Astrocyte of the cerebellum (primary cell): ENCODE data around the gene RNF13.

ENCODE experiments used
- DNase-seq: peaks from one replicate; pipeline ENCODE4 v3.0.0-alpha.2; 2011; ENCODE audit warnings: low read depth
- H3K4me3 ChIP-seq: 2 replicates; pipeline ENCODE4 v1.5.1; 2011; ENCODE audit warnings: mild to moderate bottlenecking, low read depth, low read length, moderate library complexity
- CTCF ChIP-seq: IDR thresholded peaks from 2 replicates; pipeline ENCODE4 v1.5.1; 2012; ENCODE audit warnings: low read length, low read depth, moderate library complexity, mild to moderate bottlenecking; ENCODE audit errors: missing control alignments
- in situ Hi-C: cut with HindIII; loops from 2 replicates; pipeline ENCODE4 v1.10.0; 2017; ENCODE audit warnings: low sequenced_read_pairs

The RNF13 gene

DNA sequence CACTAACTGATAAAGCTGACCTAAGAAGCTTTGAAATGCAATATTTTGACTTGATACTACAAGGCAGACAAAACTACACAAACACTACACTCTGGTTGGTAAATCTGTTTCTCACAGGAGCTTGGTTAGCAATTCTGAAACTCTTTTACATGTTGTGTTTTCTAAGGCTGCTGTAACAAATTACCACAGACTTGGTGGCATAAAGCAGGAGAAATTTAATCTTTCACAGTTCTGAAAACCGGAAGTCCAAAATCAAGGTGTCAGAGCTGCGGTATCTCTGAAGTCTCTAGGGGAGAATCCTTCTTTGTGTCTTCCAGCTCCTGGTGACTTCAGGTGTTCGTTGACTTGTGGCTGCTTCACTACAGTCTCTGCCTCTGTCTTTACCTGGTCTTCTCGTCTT is 170.6 kb downstream of the RNF13 start:
- no peak for TF ChIP-seq CTCF
- no peak for DNase-seq
- in situ Hi-C loops, result no loop called here
- no peak overlapping the region for H3K4me3 ChIP-seq

GRCh38 chr3:149989307-149989706 is 176.3 kb downstream of the RNF13 start:
- no peak for DNase-seq
- H3K4me3 ChIP-seq, result no peak overlapping the region
- in situ Hi-C loops, result no loop called here
- no peak for TF ChIP-seq CTCF

DNA sequence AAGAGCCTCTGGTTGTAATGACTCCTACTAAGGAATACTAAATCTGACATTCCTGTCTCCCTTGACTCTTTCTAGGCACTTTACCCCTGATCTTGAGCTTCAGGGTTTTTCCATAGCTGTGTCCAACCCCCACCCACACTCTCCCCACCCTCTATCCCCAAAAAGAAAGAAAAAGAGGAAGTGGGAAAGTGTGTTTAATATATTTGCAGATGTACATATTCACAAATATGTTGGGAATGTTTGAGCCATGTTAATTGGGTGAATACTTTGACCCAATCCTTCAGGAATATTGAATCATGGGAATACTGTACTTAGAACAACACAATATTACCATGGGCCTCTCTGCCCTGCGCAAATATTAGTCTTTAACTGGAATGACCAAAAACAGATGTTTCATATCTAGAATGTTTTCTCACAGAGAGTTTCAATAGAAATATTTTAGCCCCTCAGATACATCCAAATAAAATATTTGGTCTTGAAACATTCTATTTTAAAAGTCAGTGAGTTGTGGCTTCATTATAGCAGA is 177.5 kb downstream of the RNF13 start:
- in situ Hi-C loops, result no loop called here
- H3K4me3 ChIP-seq, result no peak overlapping the region
- DNase-seq, result no peak
- TF ChIP-seq CTCF, result no peak

GRCh38 chr3:149992416-149993058 is 179.5 kb downstream of the RNF13 start:
- H3K4me3 ChIP-seq, result no peak overlapping the region
- DNase-seq, result no peak
- no peak for TF ChIP-seq CTCF
- in situ Hi-C loops, result no loop called here

GRCh38 chr3:149998946-149999345 is 185.9 kb downstream of the RNF13 start:
- no peak overlapping the region for H3K4me3 ChIP-seq
- in situ Hi-C loops, result no loop called here
- TF ChIP-seq CTCF, result no peak
- no peak for DNase-seq

DNA sequence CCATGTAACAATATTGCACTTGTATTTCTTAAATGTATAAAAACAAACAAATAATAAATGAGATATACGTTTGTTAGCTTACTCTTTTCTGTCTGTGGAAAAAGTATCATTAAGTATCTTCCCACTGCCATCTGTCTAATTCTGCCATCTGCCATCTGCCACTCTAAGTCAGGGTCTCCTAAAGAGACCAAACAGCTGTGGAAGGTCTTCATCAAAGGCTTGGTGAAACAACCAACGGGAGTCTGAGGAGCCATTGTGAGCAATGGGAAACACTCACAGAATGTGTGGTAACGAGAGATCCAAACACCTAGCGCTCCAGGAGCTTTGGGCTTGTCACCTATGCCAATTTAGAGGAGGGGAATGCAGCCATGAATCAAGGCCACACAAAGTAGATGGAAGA is 186.4 kb downstream of the RNF13 start:
- in situ Hi-C loops, result no loop called here
- no peak for DNase-seq
- TF ChIP-seq CTCF, result no peak
- no peak overlapping the region for H3K4me3 ChIP-seq
